ENCODE results near the gene CACNA1B.

- TF ChIP-seq CTCF (IDR thresholded peaks at IDR 0.05) = no peak
- TF ChIP-seq POLR2A (IDR thresholded peaks at IDR 0.05) = no peak
Observed at GRCh38 chr9:137955586-137955985, 78.0 kb downstream of the CACNA1B start.

Measured in suprapubic skin (tissue), 3 donors.